NCI-H2081 (cell line): Measurements from ENCODE around the gene EARS2.
"Not testable (repeated sequence)": the region's sequence is repeated elsewhere in the genome, so short reads cannot be mapped to it uniquely, and the experiment has no call there.

Source experiments
- DNase-seq, 2 experiments: peaks; one replicate each; lab custom pipeline; 2025; lab: John Stamatoyannopoulos, UW

EARS2 gene

GRCh38 chr16:23505671-23506605 is 51.2 kb downstream of the EARS2 start:
- DNase-seq, result no peak

GRCh38 chr16:23505180-23505665 is 51.9 kb downstream of the EARS2 start:
- DNase-seq, result no peak

DNA sequence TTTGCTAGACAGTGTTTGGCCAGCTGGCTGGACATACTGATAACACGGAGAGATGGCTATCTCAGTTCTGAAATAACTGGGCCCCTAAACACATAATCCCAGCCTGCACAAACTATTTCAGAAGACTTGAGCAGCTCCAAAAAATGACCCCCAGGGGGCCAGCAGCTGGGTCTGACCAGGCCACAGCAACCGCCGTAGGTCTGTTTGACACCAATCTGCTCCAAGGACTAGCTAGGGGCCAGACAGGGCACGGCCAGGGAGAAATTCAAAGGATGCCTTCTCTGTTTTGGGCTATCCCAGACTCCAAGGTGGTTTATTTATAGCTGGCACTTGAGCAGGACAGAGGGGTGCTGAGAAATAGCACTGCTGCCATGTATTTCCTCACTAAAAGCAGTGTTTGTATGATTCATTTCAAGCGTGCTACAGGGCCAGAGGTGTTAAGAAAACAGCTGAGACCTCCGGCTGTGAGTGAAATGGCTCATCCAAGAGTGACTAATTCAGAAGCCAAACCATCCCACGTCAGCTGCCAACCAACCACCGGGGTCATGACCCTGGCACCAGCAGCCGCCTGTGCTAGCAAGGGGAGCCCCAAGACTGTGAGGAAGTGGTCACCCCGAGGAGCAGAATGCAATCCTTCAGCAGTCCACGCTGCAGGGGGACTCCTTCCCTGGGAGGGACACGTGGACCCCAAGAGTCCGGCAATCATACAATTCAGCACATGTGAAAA is 52.5 kb downstream of the EARS2 start:
- peak; percentile 5 to 39 for DNase-seq

- DNase-seq, result no peak
Observed at GRCh38 chr16:23504076-23504452, 53.1 kb downstream of the EARS2 start.

DNA sequence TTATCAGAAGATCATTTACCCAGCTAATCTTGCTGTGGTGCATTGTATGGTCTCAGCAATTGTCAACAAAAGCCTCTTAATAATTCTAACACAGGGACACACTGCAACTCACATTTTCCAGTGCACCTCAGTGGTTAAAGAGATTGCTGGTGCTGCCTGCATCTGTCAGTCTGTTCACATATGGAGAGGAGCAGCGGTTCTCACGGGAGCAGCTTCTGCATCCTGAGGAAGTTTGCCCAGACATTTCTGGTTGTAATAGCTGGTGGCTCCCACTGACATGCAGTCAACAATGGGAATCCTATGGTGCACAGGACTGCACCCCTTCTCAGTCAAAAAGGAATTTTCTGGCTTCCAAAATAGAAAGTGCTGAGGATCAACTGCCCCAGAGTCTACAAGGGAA is 54.7 kb downstream of the EARS2 start:
- no peak for DNase-seq

DNA sequence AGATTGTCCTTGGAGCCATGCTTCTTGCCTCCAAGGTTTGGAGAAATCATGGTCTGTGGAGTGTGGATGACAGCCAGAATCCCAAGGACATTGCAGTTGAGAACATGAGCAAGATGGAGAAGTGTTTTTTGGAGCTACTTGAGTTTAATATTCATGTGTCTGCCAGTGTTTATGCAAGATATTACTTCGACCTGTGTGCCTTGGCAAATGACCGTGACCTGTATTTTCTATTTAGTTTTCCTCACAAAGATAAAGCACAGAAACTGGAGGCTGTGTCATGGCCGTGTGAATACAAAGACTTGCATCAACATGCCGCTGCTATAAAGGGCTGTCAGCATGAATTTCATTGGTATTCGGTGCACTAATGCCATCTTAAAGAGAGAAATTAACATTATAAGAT is 55.9 kb downstream of the EARS2 start:
- DNase-seq, result no peak

GRCh38 chr16:23500862-23501225 is 56.3 kb downstream of the EARS2 start:
- DNase-seq, result no peak

- DNase-seq, result no peak
Observed at GRCh38 chr16:23500212-23500861, 56.8 kb downstream of the EARS2 start.

GRCh38 chr16:23499801-23500200 is 57.3 kb downstream of the EARS2 start:
- DNase-seq, result no peak

DNA sequence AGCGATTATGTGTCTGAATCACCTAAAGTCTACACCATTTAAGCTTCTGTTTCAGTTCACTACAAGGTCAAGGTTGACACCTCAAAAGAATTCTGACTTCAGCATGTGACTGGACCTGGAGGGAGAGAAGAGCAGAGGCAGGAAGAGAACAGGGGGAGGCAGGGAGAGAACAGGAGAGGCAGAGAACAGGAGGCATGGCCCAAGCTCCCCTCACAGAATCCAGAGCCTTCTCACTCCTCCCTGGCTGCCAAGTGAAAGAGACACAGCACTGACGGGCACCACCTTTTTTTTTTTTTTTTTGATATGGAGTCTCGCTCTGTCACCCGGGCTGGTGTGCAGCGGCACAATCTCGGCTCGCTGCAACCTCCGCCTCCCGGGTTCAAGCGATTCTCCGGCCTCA is 58.3 kb downstream of the EARS2 start:
- no peak for DNase-seq

- DNase-seq, result no peak
Observed at GRCh38 chr16:23497543-23497868, 59.6 kb downstream of the EARS2 start.

GRCh38 chr16:23496821-23497542 is 60.2 kb downstream of the EARS2 start:
- no peak for DNase-seq

- no peak for DNase-seq
Observed at GRCh38 chr16:23495671-23496070, 61.5 kb downstream of the EARS2 start.

GRCh38 chr16:23494188-23494587 is 63.0 kb downstream of the EARS2 start:
- DNase-seq, result no peak

- DNase-seq, result no peak
Observed at GRCh38 chr16:23491490-23492391, 65.4 kb downstream of the EARS2 start.

DNA sequence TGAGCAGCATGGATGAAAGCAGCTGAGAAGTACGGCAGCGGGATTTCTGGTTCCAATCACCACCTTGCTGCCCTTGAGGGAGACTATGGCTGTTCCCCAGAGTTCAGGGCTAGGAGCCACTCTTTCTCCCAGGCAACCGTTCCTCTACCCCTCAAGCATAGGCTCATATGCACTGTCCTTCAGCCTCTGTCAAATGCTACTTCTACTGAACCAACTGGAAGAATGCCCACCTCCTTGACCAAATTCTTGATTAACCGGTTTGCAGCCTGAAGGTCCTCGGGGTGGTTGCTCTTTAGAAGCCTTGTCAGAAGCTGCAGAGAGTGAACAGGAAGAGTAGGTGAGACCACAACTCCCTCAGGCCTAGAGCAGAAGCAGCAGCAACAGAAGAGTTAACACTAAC is 70.7 kb downstream of the EARS2 start:
- no peak for DNase-seq

GRCh38 chr16:23485841-23486240 is 71.3 kb downstream of the EARS2 start:
- no peak for DNase-seq

- no peak for DNase-seq
Observed at GRCh38 chr16:23485257-23485614, 71.9 kb downstream of the EARS2 start.

DNA sequence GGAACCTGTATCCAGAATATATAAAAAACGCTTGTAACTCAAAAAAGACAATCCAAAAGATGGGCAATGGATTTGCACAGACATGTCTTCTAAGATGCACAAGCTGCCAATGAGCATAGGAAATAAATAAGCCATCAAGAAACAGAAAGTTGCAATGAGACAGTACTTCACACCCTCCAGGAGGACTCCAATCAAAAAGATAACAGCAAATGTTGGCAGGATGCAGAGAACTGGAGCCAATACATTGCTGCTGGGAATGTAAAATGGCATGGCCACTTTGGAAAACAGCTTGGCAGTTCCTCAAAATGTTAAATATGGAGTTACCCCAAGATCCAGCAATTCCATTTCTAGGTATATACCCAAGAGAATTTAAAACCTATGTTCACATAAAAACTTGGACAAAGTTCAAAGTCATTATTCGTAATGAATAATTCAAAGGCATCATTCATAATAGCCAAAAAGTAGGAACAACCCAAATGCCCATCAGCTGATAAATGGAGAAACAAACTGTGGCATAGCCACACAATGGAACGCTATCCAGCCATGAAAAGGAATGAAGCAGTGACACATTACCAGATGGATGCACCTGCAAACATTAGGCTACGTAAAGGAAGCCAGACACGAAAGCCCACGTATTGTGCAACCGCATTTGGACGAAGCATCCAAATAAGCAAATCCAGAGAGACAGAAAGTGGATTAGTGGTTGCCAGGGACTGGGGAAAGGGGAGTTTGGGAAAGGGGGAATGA is 72.5 kb downstream of the EARS2 start:
- DNase-seq, result no peak

DNA sequence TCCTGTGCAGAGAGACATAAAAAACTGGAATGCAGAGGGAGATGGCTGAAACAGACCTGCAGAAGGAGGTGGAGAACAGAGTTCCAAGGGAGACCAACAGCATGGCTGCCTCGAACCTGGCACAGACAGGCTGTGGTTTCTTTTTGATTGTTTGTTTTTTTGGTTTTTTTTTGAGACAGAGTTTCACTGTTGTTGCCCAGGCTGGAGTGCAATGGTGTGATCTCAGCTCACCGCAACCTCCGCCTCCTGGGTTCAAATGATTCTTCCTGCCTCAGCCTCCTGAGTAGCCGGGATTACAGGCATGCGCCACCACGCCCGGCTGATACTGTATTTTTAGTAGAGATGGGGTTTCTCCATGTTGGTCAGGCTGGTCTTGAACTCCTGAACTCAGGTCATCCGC is 73.7 kb downstream of the EARS2 start:
- not testable (repeated sequence) for DNase-seq
